Measurements from ENCODE around the gene C19orf25.
"Not testable (repeated sequence)": the region's sequence is repeated elsewhere in the genome, so short reads cannot be mapped to it uniquely, and the experiment has no call there.

Gene C19orf25

GRCh38 chr19:1449467-1450442 lies 29.3 kb downstream of the C19orf25 start, which contains the start of gene APC2:
Gene APC2 (plus strand): TSS chr19:1450121. CDS start chr19:1453002, 2,881 bp downstream.
- no peak for DNase-seq (ENCODE audit: low read depth)

DNA sequence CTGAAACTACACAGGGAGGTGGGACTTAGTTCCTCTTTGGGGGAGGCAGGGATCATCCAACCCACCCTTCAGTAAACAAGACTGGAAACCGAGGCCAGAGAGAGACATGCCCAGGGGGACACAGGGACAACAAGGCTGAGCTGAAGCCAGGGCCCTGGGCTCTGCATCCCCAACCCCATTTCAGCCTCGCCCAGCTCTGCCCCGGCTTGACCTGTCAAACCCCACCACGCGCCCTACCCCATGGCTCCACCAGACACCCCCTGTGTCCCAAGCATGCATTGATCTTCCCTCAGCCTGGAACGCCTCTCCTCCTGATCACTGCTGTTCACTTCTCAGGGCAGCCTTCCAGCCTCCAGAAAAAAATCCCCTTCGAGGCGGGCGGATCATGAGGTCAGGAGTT lies 31.1 kb downstream of the C19orf25 start:
- DNase-seq (ENCODE audit: low read depth): no peak

GRCh38 chr19:1447504-1447903 lies 31.5 kb downstream of the C19orf25 start:
- DNase-seq (ENCODE audit: low read depth): no peak

- DNase-seq (ENCODE audit: low read depth): no peak
Measured at GRCh38 chr19:1446713-1447481, 32.1 kb downstream of the C19orf25 start.

- DNase-seq (ENCODE audit: low read depth): no peak
Measured at GRCh38 chr19:1445932-1446712, 32.9 kb downstream of the C19orf25 start.

DNA sequence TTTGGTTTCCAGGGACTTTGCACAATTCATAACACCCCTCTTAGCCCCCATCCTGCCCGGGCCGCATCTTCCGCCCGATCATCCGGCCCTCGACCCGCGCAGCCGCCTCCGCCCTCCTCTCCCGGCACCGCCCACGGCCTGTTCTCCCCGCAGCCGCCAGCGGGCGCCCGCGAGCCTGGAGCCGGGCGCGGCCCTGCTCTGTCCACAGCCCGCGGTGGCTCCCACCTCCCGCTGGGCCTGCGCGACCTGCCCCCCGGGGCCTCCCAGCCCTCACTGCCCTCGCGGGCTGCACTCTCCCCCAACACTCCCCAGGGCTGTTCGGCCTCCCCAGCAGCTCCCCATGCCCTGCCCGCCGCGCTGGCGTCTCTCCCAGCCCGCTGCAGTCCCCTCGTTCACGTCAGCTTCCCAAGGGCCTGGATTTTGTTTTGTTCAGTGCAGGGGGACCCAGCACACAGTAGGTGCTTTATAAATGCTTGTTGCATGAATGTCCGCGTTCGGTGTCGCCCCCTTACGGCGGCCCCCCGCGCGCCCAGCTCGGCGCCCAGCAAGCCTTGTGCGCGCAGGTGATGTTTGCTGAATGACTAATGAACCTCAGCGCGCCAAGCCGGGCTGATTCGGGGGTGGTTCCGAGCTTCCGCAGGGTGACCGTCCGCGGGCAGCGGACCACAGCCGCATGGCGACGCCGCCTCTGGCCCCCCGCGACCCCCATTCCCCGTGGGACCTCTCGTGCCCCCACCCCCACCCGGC lies 33.7 kb downstream of the C19orf25 start:
- peak; percentile 65 for DNase-seq (ENCODE audit: low read depth)

DNA sequence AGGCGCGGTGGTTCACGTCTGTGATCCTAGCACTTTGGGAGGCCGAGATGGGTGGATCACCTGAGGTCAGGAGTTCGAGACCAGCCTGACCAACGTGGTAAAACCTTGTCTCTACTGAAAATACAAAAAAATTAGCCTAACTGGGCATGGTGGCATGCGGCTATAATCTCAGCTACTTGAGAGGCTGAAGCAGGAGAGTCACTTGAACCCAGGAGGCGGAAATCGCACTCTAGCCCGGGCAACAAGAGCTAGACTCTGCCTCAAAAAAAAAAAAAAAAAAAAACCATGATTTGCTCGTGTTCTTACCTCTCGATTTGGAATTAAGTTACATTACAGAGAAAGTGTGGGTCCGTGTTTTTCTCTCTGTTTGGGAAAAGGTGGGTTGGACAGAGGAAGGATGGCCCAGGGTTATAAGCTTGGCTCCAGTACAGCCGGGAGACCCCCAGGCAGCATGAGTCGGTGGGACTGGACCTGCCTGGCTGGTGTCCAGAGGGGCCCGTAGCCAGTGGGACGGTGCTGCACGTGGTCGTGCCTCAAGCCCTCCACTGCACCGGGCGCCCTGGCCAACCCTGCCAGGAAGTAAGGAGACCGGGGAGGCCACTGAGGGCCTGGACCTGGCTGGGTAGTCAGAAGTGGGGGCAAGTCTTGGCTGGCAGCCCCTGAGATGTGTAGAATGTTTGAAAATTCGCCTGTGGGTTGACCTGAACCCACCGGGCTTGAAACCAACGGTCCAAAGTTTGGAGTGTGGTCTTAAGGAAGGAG lies 37.2 kb downstream of the C19orf25 start:
- no peak for DNase-seq (ENCODE audit: low read depth)

- no peak for DNase-seq (ENCODE audit: low read depth)
Measured at GRCh38 chr19:1441022-1441426, 38.0 kb downstream of the C19orf25 start.

DNA sequence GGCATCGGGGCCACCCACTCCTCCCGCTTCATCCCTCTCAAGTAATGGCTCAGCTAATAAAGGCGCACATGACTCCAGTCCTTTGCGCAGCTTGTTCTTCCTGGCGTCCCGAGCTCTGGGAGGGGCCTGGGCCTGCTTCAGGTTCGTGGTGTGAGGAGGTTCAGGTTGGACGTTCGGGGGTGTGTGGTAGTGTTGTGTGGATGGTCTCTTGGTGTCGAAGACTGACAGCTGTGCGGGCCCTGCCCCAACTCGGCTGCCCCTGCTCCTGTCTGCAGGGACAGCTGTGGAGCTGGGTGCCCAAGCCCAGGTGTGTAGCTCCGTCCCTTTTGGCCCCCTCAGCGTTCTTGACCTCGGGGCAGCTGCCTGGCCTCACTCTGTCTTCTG lies 38.6 kb downstream of the C19orf25 start:
- no peak for DNase-seq (ENCODE audit: low read depth)

GRCh38 chr19:1439525-1440417 lies 39.2 kb downstream of the C19orf25 start:
- not testable (repeated sequence) for DNase-seq (ENCODE audit: low read depth)

DNA sequence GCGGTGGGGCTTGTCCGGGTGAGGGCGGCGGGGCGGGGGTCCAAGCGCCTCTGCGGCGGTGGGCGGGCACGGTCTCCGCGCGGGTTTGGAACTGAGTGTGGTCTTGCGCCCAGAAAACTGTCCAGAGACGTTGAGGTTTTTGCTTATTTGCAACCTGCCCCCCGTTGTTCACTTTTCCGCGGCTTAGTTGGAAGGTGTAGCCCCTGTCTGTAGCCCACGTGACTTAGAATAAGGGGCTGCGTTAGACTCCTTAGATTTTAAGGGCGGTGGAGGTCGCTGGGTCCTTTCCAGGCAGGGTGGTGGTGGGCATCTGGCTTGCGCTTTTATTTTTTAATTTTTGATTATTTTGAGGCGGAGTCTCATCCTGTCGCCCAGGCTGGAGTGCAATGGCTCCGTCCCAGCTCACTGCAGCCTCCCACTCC lies 40.1 kb downstream of the C19orf25 start:
- no peak for DNase-seq (ENCODE audit: low read depth)

DNA sequence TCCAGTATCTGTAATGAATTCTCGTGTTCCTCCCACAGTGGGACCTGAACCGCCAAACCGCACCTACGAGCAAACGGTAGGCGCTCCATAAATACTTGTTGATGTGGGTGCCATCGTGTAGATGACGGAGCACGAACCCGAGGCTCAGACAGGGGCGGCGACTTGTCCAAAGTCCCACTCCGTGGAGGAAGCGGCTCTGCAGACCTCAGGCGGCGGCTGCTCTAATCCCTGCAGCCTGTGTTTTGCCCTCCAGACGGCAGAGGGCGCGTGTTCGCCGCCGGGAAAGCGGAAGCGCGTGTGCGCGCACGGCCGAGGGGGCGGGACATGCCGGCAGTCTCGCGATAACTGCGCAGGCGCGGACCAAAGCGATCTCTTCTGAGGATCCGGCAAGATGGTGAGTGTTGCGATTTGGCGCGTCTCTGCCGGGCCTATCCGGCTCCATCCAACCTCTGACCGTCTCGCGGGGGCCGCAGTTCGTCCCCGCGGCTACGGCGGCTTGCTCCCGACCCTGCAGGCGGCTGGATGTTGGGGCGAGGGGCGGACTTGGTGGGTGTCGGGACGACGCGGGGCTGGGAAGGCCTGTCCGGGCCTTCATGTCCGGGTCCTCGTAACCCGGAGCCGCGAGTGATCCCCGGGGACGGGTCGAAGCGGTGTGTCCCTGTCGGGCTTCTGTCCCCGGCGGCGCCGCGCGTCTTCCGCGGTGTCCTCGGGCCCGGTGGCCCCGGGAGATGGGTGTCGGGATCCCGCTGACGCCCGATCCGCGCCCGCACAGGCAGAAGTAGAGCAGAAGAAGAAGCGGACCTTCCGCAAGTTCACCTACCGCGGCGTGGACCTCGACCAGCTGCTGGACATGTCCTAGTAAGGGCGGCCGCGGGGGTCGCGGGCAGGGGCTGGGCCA lies 40.7 kb downstream of the C19orf25 start, which contains the start of gene RPS15:
Gene RPS15, plus strand, starts transcription at position 362 of the 898 bp plus-strand sequence. Its CDS starts 30 bp downstream, at position 392.
- peak; percentile 91 for DNase-seq (ENCODE audit: low read depth)

GRCh38 chr19:1437609-1438008 lies 41.4 kb downstream of the C19orf25 start:
- no peak for DNase-seq (ENCODE audit: low read depth)

- DNase-seq (ENCODE audit: low read depth): no peak
Measured at GRCh38 chr19:1435378-1435989, 43.5 kb downstream of the C19orf25 start.

DNA sequence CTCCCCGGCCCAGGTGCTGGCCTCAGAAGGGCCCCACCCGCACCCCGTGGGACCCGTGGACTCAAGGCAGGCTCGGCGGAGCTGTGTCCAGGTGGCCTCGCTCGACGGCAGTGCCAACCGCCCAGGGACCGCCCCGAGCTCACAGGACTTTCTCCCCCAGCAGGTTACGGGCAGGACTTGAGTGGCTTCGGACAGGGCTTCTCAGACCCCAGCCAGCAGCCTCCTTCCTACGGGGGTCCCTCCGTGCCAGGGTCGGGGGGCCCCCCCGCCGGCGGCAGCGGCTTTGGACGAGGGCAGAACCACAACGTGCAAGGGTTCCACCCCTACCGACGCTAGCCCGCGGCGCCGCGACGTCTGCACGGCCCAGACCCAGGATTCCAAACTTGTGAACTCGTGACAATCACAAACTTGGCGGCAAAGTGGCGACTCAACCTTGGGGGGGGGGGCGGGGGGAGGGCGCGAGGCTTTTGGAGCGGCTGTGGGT lies 44.4 kb downstream of the C19orf25 start:
- DNase-seq (ENCODE audit: low read depth): no peak

GRCh38 chr19:1434040-1434366 lies 45.0 kb downstream of the C19orf25 start:
- no peak for DNase-seq (ENCODE audit: low read depth)

- DNase-seq (ENCODE audit: low read depth): no peak
Measured at GRCh38 chr19:1433119-1434039, 45.6 kb downstream of the C19orf25 start.
